Endothelial cell (in vitro differentiated cells): ENCODE measurements around the gene IDH3G. TPM values are rescaled to one million over a fixed set of nuclear protein-coding genes. Genes with fewer than 3 reads are reported as not detected.

Source experiments
- DNase-seq: peaks from one replicate; pipeline ENCODE4 v3.0.0; 2021; ENCODE audit warnings: low spot score
- H3K27ac Mint-ChIP-seq: one replicate; pipeline ENCODE4 v1.8.0; 2021; ENCODE audit warnings: mixed read lengths, inconsistent platforms; ENCODE audit not compliant: unreplicated experiment
- H3K27me3 Mint-ChIP-seq: one replicate; pipeline ENCODE4 v1.8.0; 2021; ENCODE audit warnings: mild to moderate bottlenecking, moderate library complexity, mixed read lengths, inconsistent platforms; ENCODE audit not compliant: unreplicated experiment
- H3K36me3 Mint-ChIP-seq: one replicate; pipeline ENCODE4 v1.8.0; 2021; ENCODE audit warnings: mild to moderate bottlenecking, low read depth, mixed read lengths, inconsistent platforms; ENCODE audit not compliant: unreplicated experiment
- H3K4me1 Mint-ChIP-seq: one replicate; pipeline ENCODE4 v1.8.0; 2021; ENCODE audit warnings: mild to moderate bottlenecking, mixed read lengths, inconsistent platforms; ENCODE audit not compliant: unreplicated experiment
- H3K4me3 Mint-ChIP-seq: one replicate; pipeline ENCODE4 v1.8.0; 2021; ENCODE audit warnings: mild to moderate bottlenecking, mixed read lengths, inconsistent platforms; ENCODE audit not compliant: unreplicated experiment
- H3K9me3 Mint-ChIP-seq: one replicate; pipeline ENCODE4 v1.8.0; 2021; ENCODE audit warnings: mixed read lengths, inconsistent platforms; ENCODE audit not compliant: unreplicated experiment
- CTCF ChIP-seq: fragments of 200-600 bp; sonication (generic); IDR thresholded peaks from one replicate; pipeline ENCODE4 v1.5.0; 2021; ENCODE audit warnings: antibody characterized with exemption; ENCODE audit not compliant: unreplicated experiment
- total RNA-seq: library from RNA; stranded (reverse); fragmentation: NEBNext Ultra II Directional; extraction: Animal tissue kit (Norgen Biotek cat#: 25700); gene quantifications from one replicate; pipeline ENCODE4 v1.2.1, GENCODE V29; 2021; ENCODE audit not compliant: unreplicated experiment

The IDH3G gene
- total RNA-seq, 1 donor from 2014 or later: 43.3 TPM

GRCh38 chrX:153774576-153775292, 19.4 kb downstream of the IDH3G start:
- Mint-ChIP-seq H3K27me3 (peaks cover 5% of the 10 kb centered on the region), H3K4me1 (no peaks in the 10 kb centered on the region), H3K9me3 (no peaks in the 10 kb centered on the region), H3K4me3 (no peak overlapping the region), H3K27ac (no peak overlapping the region), H3K36me3 (no peaks in the 10 kb centered on the region)
- TF ChIP-seq CTCF: no peak
- DNase-seq: no peak

GRCh38 chrX:153773741-153774575, 20.2 kb downstream of the IDH3G start:
- H3K36me3 Mint-ChIP-seq: no peaks in the 10 kb centered on the region
- no peaks in the 10 kb centered on the region for H3K4me1 Mint-ChIP-seq
- H3K4me3 Mint-ChIP-seq: no peak overlapping the region
- no peak for DNase-seq
- no peak overlapping the region for H3K27ac Mint-ChIP-seq
- H3K9me3 Mint-ChIP-seq: no peaks in the 10 kb centered on the region
- TF ChIP-seq CTCF: no peak
- H3K27me3 Mint-ChIP-seq: peaks cover 5% of the 10 kb centered on the region

- H3K27ac Mint-ChIP-seq: no peak overlapping the region
- no peaks in the 10 kb centered on the region for H3K36me3 Mint-ChIP-seq
- no peak for DNase-seq
- no peaks in the 10 kb centered on the region for H3K4me1 Mint-ChIP-seq
- TF ChIP-seq CTCF: no peak
- H3K27me3 Mint-ChIP-seq: peaks cover 5% of the 10 kb centered on the region
- no peaks in the 10 kb centered on the region for H3K9me3 Mint-ChIP-seq
- H3K4me3 Mint-ChIP-seq: no peak overlapping the region
Observed at GRCh38 chrX:153773218-153773611, 21.0 kb downstream of the IDH3G start.

GRCh38 chrX:153772316-153773217, 21.6 kb downstream of the IDH3G start:
- no peaks in the 10 kb centered on the region for H3K4me1 Mint-ChIP-seq
- H3K36me3 Mint-ChIP-seq: no peaks in the 10 kb centered on the region
- no peak overlapping the region for H3K27ac Mint-ChIP-seq
- no peak for DNase-seq
- no peak overlapping the region for H3K4me3 Mint-ChIP-seq
- H3K9me3 Mint-ChIP-seq: no peaks in the 10 kb centered on the region
- TF ChIP-seq CTCF: no peak
- H3K27me3 Mint-ChIP-seq: peaks cover 5% of the 10 kb centered on the region
